Endothelial cell of umbilical vein (primary cell): ENCODE measurements around the gene MYD88.

Experiments used
- CTCF ChIP-seq, 2 donors: IDR thresholded peaks; 1 replicate in 1 of 2; 2 replicates in 1 of 2; pipeline ENCODE4 v1.5.1; 2011; ENCODE audit warnings: low read length in 2 of 2, mild to moderate bottlenecking in 2 of 2, moderate library complexity in 2 of 2, control low read depth in 1 of 2, inconsistent platforms in 1 of 2, low read depth in 1 of 2; ENCODE audit not compliant: insufficient read depth in 1 of 2; ENCODE audit errors: extremely low read depth in 1 of 2
- EZH2 ChIP-seq: IDR thresholded peaks from 2 replicates; pipeline ENCODE4 v1.6.1; 2012; ENCODE audit warnings: borderline replicate concordance, low read depth, mild to moderate bottlenecking, moderate library complexity, low read length, inconsistent platforms; ENCODE audit not compliant: severe bottlenecking
- FOS ChIP-seq: IDR thresholded peaks from 2 replicates; pipeline ENCODE4 v1.6.1; 2011; ENCODE audit warnings: mild to moderate bottlenecking, low read length, moderate library complexity, borderline replicate concordance; ENCODE audit not compliant: insufficient read depth
- GATA2 ChIP-seq: IDR thresholded peaks from 2 replicates; pipeline ENCODE4 v1.7.0; 2011; ENCODE audit warnings: low read depth, mild to moderate bottlenecking, moderate library complexity, mixed read lengths, low read length; ENCODE audit not compliant: insufficient read length, insufficient read depth
- JUN ChIP-seq: IDR thresholded peaks from 2 replicates; pipeline ENCODE4 v1.6.1; 2011; ENCODE audit warnings: borderline replicate concordance, low read depth; ENCODE audit not compliant: insufficient read length, insufficient read depth
- MYC ChIP-seq: IDR thresholded peaks from one replicate; pipeline ENCODE4 v1.6.1; 2011; ENCODE audit warnings: mild to moderate bottlenecking, low read depth, low read length
- POLR2A ChIP-seq: IDR thresholded peaks from 2 replicates; pipeline ENCODE4 v1.6.1; 2012; ENCODE audit warnings: low read depth, mild to moderate bottlenecking, control low read depth, low read length
- POLR2AphosphoS5 ChIP-seq: IDR thresholded peaks from 2 replicates; pipeline ENCODE4 v1.6.1; 2012; ENCODE audit warnings: low read depth, mild to moderate bottlenecking, control low read depth, low read length, moderate library complexity; ENCODE audit not compliant: insufficient read depth
- TF ChIP-seq, protein P1 (sequence below): IDR thresholded peaks from 2 replicates; pipeline ENCODE4 v1.6.1; 2011; ENCODE audit not compliant: insufficient read depth, insufficient read length

- TF ChIP-seq CTCF (IDR thresholded peaks at IDR 0.05; ENCODE audit: extremely low read depth in 1 of 2, insufficient read depth in 1 of 2, low read depth in 1 of 2, low read length in 2 of 2) (no peak), MYC (no peak), POLR2AphosphoS5 (no peak), POLR2A (no peak), EZH2 (no peak), JUN (no peak), GATA2 (no peak), FOS (no peak)
- TF ChIP-seq, protein P1, sequence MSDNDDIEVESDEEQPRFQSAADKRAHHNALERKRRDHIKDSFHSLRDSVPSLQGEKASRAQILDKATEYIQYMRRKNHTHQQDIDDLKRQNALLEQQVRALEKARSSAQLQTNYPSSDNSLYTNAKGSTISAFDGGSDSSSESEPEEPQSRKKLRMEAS: no peak
These were observed 13.9 kb upstream of the MYD88 start for GRCh38 chr3:38124324-38125122.
